ENCODE results near the gene HHEX.
"Not testable (repeated sequence)": the region's sequence is repeated elsewhere in the genome, so short reads cannot be mapped to it uniquely, and the experiment has no call there.

Gene HHEX

DNA sequence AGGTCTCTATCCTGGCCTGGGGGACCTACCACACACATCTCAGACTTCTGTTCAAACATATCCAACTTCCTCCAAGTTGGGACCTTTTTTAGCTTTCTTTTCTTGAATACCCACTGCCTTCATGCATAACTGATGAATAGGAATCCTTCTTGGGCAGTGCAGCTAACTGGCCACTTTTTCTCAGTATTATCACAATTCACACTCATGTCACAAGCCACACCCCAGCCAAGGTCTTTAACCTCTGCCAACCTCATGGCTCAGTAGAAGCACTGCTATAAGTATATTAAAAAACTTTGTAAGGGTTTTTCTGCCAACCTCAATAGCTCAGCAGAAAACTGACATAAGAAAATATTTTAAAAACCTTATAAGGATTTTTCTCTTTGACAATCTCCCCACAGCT is 44.5 kb downstream of the HHEX start:
- no peak for DNase-seq (ENCODE audit: low read depth)
- TF ChIP-seq, protein P1, sequence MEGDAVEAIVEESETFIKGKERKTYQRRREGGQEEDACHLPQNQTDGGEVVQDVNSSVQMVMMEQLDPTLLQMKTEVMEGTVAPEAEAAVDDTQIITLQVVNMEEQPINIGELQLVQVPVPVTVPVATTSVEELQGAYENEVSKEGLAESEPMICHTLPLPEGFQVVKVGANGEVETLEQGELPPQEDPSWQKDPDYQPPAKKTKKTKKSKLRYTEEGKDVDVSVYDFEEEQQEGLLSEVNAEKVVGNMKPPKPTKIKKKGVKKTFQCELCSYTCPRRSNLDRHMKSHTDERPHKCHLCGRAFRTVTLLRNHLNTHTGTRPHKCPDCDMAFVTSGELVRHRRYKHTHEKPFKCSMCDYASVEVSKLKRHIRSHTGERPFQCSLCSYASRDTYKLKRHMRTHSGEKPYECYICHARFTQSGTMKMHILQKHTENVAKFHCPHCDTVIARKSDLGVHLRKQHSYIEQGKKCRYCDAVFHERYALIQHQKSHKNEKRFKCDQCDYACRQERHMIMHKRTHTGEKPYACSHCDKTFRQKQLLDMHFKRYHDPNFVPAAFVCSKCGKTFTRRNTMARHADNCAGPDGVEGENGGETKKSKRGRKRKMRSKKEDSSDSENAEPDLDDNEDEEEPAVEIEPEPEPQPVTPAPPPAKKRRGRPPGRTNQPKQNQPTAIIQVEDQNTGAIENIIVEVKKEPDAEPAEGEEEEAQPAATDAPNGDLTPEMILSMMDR (IDR thresholded peaks at IDR 0.05; ENCODE audit: low read length, missing control alignments): no peak
- H3K4me3 ChIP-seq (replicated peaks; ENCODE audit: low read depth, low read length): no peak overlapping the region

DNA sequence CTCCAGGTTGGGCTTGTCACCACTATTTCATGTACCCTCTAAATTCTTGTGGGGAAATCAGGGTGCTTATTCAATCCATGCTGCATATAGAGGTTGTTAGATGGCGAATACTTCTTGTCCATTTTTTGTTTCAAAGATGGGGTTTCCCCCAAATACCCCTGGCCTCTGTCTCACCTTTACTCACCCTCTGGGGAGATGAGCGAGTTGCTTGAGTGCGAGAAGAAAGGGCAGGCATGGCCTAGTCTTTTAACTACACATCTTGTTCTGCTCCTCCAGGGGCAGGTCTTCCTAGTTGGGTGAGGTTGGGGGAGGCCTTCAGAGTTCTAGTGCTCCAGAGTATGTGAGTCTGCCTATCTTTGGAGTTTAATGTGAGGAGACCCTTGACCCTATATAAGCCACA is 46.2 kb downstream of the HHEX start:
- no peak for DNase-seq (ENCODE audit: low read depth)
- TF ChIP-seq, protein P1 (IDR thresholded peaks at IDR 0.05; ENCODE audit: low read length, missing control alignments): no peak

DNA sequence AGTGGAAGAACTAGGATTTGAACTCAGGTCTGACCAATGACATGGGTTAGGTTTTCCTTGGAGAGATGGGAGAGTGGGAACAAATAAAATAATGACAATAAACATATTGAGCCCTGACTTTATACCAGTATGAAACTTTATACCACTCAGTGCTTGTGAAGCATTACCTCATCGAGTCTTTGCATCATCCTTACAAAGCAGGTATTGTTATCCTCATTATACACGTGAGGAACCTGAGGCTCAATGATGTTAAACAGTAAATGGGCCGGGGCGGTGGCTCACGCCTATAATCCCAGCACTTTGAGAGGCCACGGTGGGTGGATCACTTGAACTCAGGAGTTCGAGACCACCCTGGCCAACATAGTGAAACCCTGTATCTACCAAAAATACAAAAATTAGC is 47.7 kb downstream of the HHEX start:
- H3K4me3 ChIP-seq (replicated peaks; ENCODE audit: low read depth, low read length): no peak overlapping the region
- TF ChIP-seq, protein P1 (IDR thresholded peaks at IDR 0.05; ENCODE audit: low read length, missing control alignments): no peak
- DNase-seq (ENCODE audit: low read depth): no peak

More for the DNA sequence above, 46.2 kb downstream of the HHEX start:
- H3K4me3 ChIP-seq (replicated peaks; ENCODE audit: low read depth, low read length): no peak overlapping the region

DNA sequence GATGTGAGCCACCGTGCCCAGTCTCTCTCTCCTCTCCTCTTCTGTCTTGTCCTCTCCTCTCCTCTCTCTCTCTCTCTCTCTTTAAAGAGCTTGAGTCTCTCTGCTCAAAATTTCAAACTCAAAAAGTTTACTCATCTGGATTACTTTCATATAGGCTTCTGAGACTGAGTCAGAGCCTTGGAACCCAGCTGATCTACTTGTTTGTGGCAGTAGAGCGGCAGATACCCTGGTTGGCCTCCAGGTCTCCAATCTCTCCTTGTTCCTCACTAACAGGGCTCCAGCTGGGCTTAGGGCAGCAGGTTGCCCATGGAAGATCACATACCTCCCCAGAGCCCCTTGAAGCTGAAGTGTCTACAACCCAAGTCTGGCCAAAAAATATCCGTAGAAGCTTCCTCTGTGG is 51.0 kb downstream of the HHEX start:
- TF ChIP-seq, protein P1 (IDR thresholded peaks at IDR 0.05; ENCODE audit: low read length, missing control alignments): no peak
- no peak overlapping the region for H3K4me3 ChIP-seq (replicated peaks; ENCODE audit: low read depth, low read length)
- peak; percentile 8 for DNase-seq (ENCODE audit: low read depth)

DNA sequence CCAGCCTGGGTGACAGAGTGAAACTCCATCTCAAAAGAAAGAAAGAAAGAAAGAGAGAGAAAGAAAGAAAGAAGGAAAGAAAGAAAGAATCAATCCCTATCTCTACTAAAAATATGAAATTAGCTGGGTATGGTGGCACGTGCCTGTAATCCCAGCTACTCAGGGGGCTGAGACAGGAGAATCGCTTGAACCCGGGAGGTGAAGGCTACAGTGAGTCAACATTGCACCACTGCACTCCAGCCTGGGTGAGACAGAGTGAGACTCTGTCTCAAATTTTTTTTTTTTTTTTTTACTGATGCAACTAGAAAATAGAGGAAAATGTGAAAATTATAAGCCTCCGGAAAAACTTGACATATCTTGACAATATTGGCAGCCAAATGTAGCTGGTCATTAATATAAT is 52.0 kb downstream of the HHEX start:
- DNase-seq (ENCODE audit: low read depth); H3K4me3 ChIP-seq (replicated peaks; ENCODE audit: low read depth, low read length): not testable (repeated sequence)

DNA sequence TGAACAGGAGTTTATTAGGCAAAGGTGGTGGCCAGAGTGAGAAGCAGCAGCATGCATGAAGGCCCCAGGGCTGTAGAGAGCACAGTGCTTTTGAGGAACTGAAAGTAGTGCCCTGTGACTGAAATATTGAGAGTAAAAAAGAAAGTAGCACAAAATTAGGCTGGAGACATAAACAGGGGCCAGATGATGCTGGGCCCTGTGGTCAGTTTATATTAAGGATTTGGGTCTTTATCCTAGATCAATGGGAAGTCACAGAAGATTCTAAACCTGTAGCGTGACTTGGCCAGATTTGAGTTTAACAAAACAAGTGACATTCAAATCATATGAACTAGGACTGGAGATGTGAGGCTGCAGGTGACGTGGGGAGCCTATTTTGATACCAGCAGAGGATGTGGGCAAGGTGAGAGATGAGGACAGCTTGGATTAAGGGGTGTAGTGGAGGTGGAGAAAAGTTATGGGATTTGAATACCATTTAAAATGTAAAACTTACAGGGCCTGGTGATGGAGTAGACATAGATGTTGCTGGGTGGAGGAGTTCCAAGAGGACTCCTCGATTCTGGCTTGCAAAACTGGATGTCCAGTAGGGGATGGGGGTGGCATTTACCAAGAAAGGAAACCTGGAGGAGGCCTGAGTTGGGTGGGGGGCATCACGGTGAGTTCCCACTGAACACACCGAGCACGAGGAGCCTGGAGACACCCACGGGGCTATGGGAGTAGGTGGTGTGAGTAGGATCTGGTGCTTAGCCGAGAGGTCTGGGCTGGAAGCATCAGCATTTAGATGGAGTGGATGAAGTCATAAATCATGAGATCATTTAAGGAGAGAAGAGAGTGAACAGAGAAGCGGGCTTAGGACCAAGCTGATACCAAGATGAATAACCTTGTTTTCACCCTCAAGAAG is 52.8 kb downstream of the HHEX start:
- no peak overlapping the region for H3K4me3 ChIP-seq (replicated peaks; ENCODE audit: low read depth, low read length)
- DNase-seq (ENCODE audit: low read depth): no peak
- TF ChIP-seq, protein P1 (IDR thresholded peaks at IDR 0.05; ENCODE audit: low read length, missing control alignments): no peak

All from fibroblast of pulmonary artery (primary cell).